HEK293 (cell line): ENCODE results near the gene LAMC3.

Experiments
- CTCF ChIA-PET: fragments of 350-600 bp; formaldehyde crosslinking; extraction: SDS; loops from one replicate; lab custom pipeline; 2021; ENCODE audit warnings: antibody characterized with exemption; lab: Yijun Ruan, JAX
- POLR2A ChIA-PET: fragments of 300-600 bp; formaldehyde crosslinking; extraction: SDS; loops from one replicate; lab custom pipeline; 2020; ENCODE audit warnings: antibody characterized with exemption, inconsistent platforms; lab: Yijun Ruan, JAX
- H3K27ac ChIP-seq: fragments of 200-500 bp; sonication (Bioruptor generic); 2 replicates; pipeline ENCODE4 v1.5.1; 2014; ENCODE audit warnings: low read depth, low read length, control low read depth, inconsistent platforms; ENCODE audit errors: extremely low read depth
- H3K36me3 ChIP-seq, 2 experiments: fragments of 200-500 bp in 1 of 2; sonication (Bioruptor generic) in 1 of 2; 1 replicate in 1 of 2; 2 replicates in 1 of 2; pipeline ENCODE4 v1.5.1; 2014 to 2017; ENCODE audit warnings: inconsistent platforms in 2 of 2, low read length in 2 of 2; ENCODE audit not compliant: control insufficient read depth in 2 of 2, insufficient read depth in 1 of 2
- H3K4me1 ChIP-seq: fragments of 200-500 bp; sonication (Bioruptor generic); 2 replicates; pipeline ENCODE4 v1.5.1; 2014; ENCODE audit warnings: mild to moderate bottlenecking, low read length, inconsistent platforms; ENCODE audit not compliant: control insufficient read depth, insufficient read depth
- H3K4me3 ChIP-seq: 2 replicates; pipeline ENCODE4 v1.5.1; 2011; ENCODE audit warnings: low read depth, mild to moderate bottlenecking, control low read depth, low read length, moderate library complexity
- H3K9me3 ChIP-seq: fragments of 200-500 bp; sonication (Bioruptor generic); 2 replicates; pipeline ENCODE4 v1.5.1; 2014; ENCODE audit warnings: low read depth, low read length, inconsistent platforms; ENCODE audit not compliant: control insufficient read depth, insufficient read depth
- KLF8 ChIP-seq: fragments of 450-650 bp; formaldehyde crosslinking; IDR thresholded peaks from 2 replicates; pipeline ENCODE4 v1.5.1; 2016; ENCODE audit warnings: missing biosample characterization, missing genetic modification characterization
- ZBTB10 ChIP-seq: fragments of 450-650 bp; formaldehyde crosslinking; IDR thresholded peaks from 2 replicates; pipeline ENCODE4 v1.5.1; 2016; ENCODE audit warnings: missing biosample characterization, missing genetic modification characterization
- ZNF169 ChIP-seq: fragments of 450-650 bp; formaldehyde crosslinking; IDR thresholded peaks from 2 replicates; pipeline ENCODE4 v1.5.1; 2016; ENCODE audit warnings: missing biosample characterization, missing genetic modification characterization
- ZNF223 ChIP-seq: fragments of 450-650 bp; formaldehyde crosslinking; IDR thresholded peaks from 2 replicates; pipeline ENCODE4 v1.5.1; 2016; ENCODE audit warnings: missing biosample characterization, missing genetic modification characterization
- ZNF398 ChIP-seq: fragments of 450-650 bp; formaldehyde crosslinking; IDR thresholded peaks from 2 replicates; pipeline ENCODE4 v1.5.1; 2017; ENCODE audit warnings: missing biosample characterization, missing genetic modification characterization
- ZNF548 ChIP-seq: fragments of 450-650 bp; formaldehyde crosslinking; IDR thresholded peaks from 2 replicates; pipeline ENCODE4 v1.5.1; 2016; ENCODE audit warnings: missing biosample characterization, missing genetic modification characterization
- ZNF558 ChIP-seq: fragments of 450-650 bp; formaldehyde crosslinking; IDR thresholded peaks from 2 replicates; pipeline ENCODE4 v1.5.1; 2016; ENCODE audit warnings: missing biosample characterization, missing genetic modification characterization
- ZNF623 ChIP-seq: fragments of 450-650 bp; formaldehyde crosslinking; IDR thresholded peaks from 2 replicates; pipeline ENCODE4 v1.5.1; 2016; ENCODE audit warnings: missing biosample characterization, missing genetic modification characterization
- ZNF664 ChIP-seq: fragments of 450-650 bp; formaldehyde crosslinking; IDR thresholded peaks from 2 replicates; pipeline ENCODE4 v1.5.1; 2016; ENCODE audit warnings: missing biosample characterization, missing genetic modification characterization
- ZNF76 ChIP-seq: fragments of 450-650 bp; formaldehyde crosslinking; IDR thresholded peaks from 2 replicates; pipeline ENCODE4; 2016; ENCODE audit warnings: low read depth, missing biosample characterization, missing genetic modification characterization, borderline replicate concordance
- ZNF777 ChIP-seq: fragments of 450-650 bp; formaldehyde crosslinking; IDR thresholded peaks from 2 replicates; pipeline ENCODE4 v1.5.1; 2017; ENCODE audit warnings: missing biosample characterization, missing genetic modification characterization, borderline replicate concordance
- ZNF791 ChIP-seq: fragments of 450-650 bp; formaldehyde crosslinking; IDR thresholded peaks from 2 replicates; pipeline ENCODE4 v1.5.1; 2016; ENCODE audit warnings: missing biosample characterization, missing genetic modification characterization

LAMC3 gene

GRCh38 chr9:130991778-130992681 lies 16.9 kb upstream of the LAMC3 start (continued):
- TF ChIP-seq ZNF76 (tag by site-specific recombination) (no peak), ZNF664 (tag by site-specific recombination) (peak; percentile 87)

- H3K36me3 ChIP-seq = no peaks in the 10 kb centered on the region
- H3K4me3 ChIP-seq = no peak overlapping the region
- H3K4me1 ChIP-seq = no peaks in the 10 kb centered on the region
- POLR2A ChIA-PET = interaction anchor here (0.5 kb wide), 1 partner anchor 465 kb away, joined by 3 read pairs; no protein-coding TSS in a partner anchor
- no peak overlapping the region for H3K27ac ChIP-seq
- TF ChIP-seq KLF8 (tag by site-specific recombination) = no peak
- TF ChIP-seq ZNF777 (tag by site-specific recombination) = no peak
- TF ChIP-seq ZNF623 (tag by site-specific recombination) = peak; percentile 97
- CTCF ChIA-PET = interaction anchor here (1.1 to 2.4 kb wide), 5 partner anchors 58 to 292 kb away, joined by 4 to 19 read pairs (median 6); no protein-coding TSS in a partner anchor
- no peaks in the 10 kb centered on the region for H3K9me3 ChIP-seq
These were observed 16.3 kb upstream of the LAMC3 start for GRCh38 chr9:130992682-130993032.

GRCh38 chr9:130993303-130994030 lies 15.5 kb upstream of the LAMC3 start:
- TF ChIP-seq ZNF623 (tag by site-specific recombination) (no peak), ZNF558 (tag by site-specific recombination) (no peak), ZNF223 (tag by site-specific recombination) (no peak), ZNF548 (no peak), ZNF398 (no peak), ZNF169 (tag by site-specific recombination) (no peak), ZBTB10 (no peak), ZNF791 (no peak)
- POLR2A ChIA-PET = no interaction called here
- Histone ChIP-seq H3K27ac (no peak overlapping the region), H3K36me3 (no peaks in the 10 kb centered on the region), H3K4me3 (no peak overlapping the region), H3K9me3 (no peaks in the 10 kb centered on the region), H3K4me1 (no peaks in the 10 kb centered on the region)
- CTCF ChIA-PET = interaction anchor here (0.6 to 2.4 kb wide), 4 partner anchors 123 to 292 kb away, joined by 4 to 19 read pairs (median 6); no protein-coding TSS in a partner anchor
